ENCODE results near the gene CFAP57.

DNA sequence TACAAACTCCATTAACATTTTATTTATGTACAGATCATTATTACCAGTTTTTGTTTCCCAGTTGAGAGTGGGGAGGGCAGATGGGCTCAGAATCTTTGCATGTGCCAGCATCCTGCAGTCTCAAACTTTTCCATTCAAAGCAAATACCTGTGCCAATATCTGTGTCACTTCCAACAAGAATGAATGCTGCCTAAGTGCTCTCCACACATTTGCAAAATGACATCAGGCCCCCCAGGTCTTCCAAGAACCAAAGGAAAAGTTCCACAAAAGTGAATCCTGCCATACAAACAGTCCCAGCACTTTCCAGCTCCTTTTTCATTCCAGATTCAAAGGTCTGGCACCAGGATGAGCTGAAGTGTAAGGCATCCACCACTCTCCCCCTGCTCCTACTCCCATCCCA lies 127.0 kb downstream of the CFAP57 start:
- TF ChIP-seq, protein P1, sequence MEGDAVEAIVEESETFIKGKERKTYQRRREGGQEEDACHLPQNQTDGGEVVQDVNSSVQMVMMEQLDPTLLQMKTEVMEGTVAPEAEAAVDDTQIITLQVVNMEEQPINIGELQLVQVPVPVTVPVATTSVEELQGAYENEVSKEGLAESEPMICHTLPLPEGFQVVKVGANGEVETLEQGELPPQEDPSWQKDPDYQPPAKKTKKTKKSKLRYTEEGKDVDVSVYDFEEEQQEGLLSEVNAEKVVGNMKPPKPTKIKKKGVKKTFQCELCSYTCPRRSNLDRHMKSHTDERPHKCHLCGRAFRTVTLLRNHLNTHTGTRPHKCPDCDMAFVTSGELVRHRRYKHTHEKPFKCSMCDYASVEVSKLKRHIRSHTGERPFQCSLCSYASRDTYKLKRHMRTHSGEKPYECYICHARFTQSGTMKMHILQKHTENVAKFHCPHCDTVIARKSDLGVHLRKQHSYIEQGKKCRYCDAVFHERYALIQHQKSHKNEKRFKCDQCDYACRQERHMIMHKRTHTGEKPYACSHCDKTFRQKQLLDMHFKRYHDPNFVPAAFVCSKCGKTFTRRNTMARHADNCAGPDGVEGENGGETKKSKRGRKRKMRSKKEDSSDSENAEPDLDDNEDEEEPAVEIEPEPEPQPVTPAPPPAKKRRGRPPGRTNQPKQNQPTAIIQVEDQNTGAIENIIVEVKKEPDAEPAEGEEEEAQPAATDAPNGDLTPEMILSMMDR (conservative IDR thresholded peaks at IDR 0.05; ENCODE audit: low read length): no peak
- TF ChIP-seq EZH2phosphoT487 (IDR thresholded peaks at IDR 0.05; ENCODE audit: borderline replicate concordance): no peak
